H1 (cell line): ENCODE measurements around the gene ADM2. TPM values are rescaled to one million over a fixed set of nuclear protein-coding genes. Genes with fewer than 3 reads are reported as not detected.

ENCODE experiments used
- CTCF ChIA-PET: fragments of 300-600 bp; sonication (Branson Sonifier 250); formaldehyde crosslinking; loops from one replicate; lab custom pipeline; 2021; ENCODE audit not compliant: partially characterized antibody; lab: Charles Lee
- POLR2A ChIA-PET: fragments of 300-600 bp; sonication (Branson Sonifier 250); formaldehyde crosslinking; loops from one replicate; lab custom pipeline; 2021; ENCODE audit warnings: inconsistent platforms; ENCODE audit not compliant: partially characterized antibody; lab: Charles Lee
- DNase-seq, 2 experiments: peaks; one replicate each; pipeline versions ENCODE4 v3.0.0 to v3.0.0-alpha.2; 2010 to 2022; ENCODE audit warnings: low spot score in 2 of 2, low read depth in 1 of 2, mixed read lengths in 1 of 2
- FAIRE-seq: peaks from 2 replicates; lab custom pipeline; 2011; peaks lifted over from hg19 to GRCh38; lab: Jason Lieb, UNC
- H2AFZ ChIP-seq: 2 replicates; pipeline ENCODE4 v1.8.1; 2012; ENCODE audit warnings: low read length, inconsistent platforms
- H2AK5ac ChIP-seq: 2 replicates; pipeline ENCODE4 v1.6.1; 2013; ENCODE audit warnings: low read depth, low read length
- H2BK120ac ChIP-seq: replicated peaks from 2 replicates; pipeline ENCODE3; 2013; ENCODE audit warnings: low read depth, low read length, inconsistent platforms
- H2BK12ac ChIP-seq: 2 replicates; pipeline ENCODE4 v1.6.1; 2013; ENCODE audit warnings: low read depth, low read length
- H2BK15ac ChIP-seq: 2 replicates; pipeline ENCODE4 v1.6.1; 2013; ENCODE audit warnings: low read length
- H2BK20ac ChIP-seq: 2 replicates; pipeline ENCODE4 v1.6.1; 2013; ENCODE audit warnings: low read length
- H2BK5ac ChIP-seq: 2 replicates; pipeline ENCODE4 v1.6.1; 2013; ENCODE audit warnings: low read depth, low read length
- H3K14ac ChIP-seq: 2 replicates; pipeline ENCODE4 v1.6.1; 2013; ENCODE audit warnings: inconsistent platforms; ENCODE audit not compliant: insufficient read length
- H3K18ac ChIP-seq: 2 replicates; pipeline ENCODE4 v1.6.1; 2013; ENCODE audit warnings: low read length; ENCODE audit errors: extremely low read depth
- H3K23ac ChIP-seq: 2 replicates; pipeline ENCODE4 v1.6.1; 2013; ENCODE audit warnings: inconsistent platforms; ENCODE audit not compliant: insufficient read length
- H3K23me2 ChIP-seq: 2 replicates; pipeline ENCODE4 v1.6.1; 2013; ENCODE audit warnings: low read depth, low read length
- H3K27ac ChIP-seq: 2 replicates; pipeline ENCODE4 v1.6.1; 2011; ENCODE audit warnings: low read depth, low read length, inconsistent platforms
- H3K27me3 ChIP-seq, 4 experiments: replicated peaks in 1 of 4; 1 replicate in 1 of 4; 2 replicates in 3 of 4; pipeline versions ENCODE4 v1.6.1 to v1.8.1; 2011 to 2013; ENCODE audit warnings: low read length in 3 of 4, mild to moderate bottlenecking in 3 of 4, inconsistent platforms in 2 of 4, mixed read lengths in 2 of 4, moderate library complexity in 1 of 4; ENCODE audit not compliant: control insufficient read depth in 3 of 4, insufficient read depth in 3 of 4; ENCODE audit errors: extremely low read depth in 1 of 4
- H3K36me3 ChIP-seq, 4 experiments: 2 replicates each; pipeline versions ENCODE4 v1.6.1 to v1.8.1; 2011 to 2013; ENCODE audit warnings: mild to moderate bottlenecking in 4 of 4, low read length in 3 of 4, moderate library complexity in 2 of 4, control low read depth in 1 of 4, inconsistent platforms in 1 of 4; ENCODE audit not compliant: insufficient read depth in 4 of 4, control insufficient read depth in 2 of 4
- H3K4ac ChIP-seq: replicated peaks from 2 replicates; pipeline ENCODE3; 2013; ENCODE audit warnings: low read length, low read depth, mixed read lengths, inconsistent platforms; ENCODE audit not compliant: insufficient read length
- H3K4me1 ChIP-seq, 4 experiments: replicated peaks in 1 of 4; 1 replicate in 1 of 4; 2 replicates in 3 of 4; pipeline versions ENCODE4 v1.6.1 to v1.8.1; 2011 to 2013; ENCODE audit warnings: low read length in 3 of 4, inconsistent platforms in 2 of 4, mixed read lengths in 1 of 4; ENCODE audit not compliant: insufficient read depth in 4 of 4, control insufficient read depth in 3 of 4
- H3K4me2 ChIP-seq, 2 experiments: 2 replicates each; pipeline versions ENCODE4 v1.6.1 to v1.8.1; 2011 to 2013; ENCODE audit warnings: low read depth in 2 of 2, low read length in 2 of 2, control low read depth in 1 of 2, inconsistent platforms in 1 of 2, mild to moderate bottlenecking in 1 of 2; ENCODE audit not compliant: insufficient read depth in 1 of 2
- H3K4me3 ChIP-seq, 4 experiments: fragments of 200-600, 300-600 bp in 1 of 4; sonication (generic), shearing (Covaris generic), sonication (Bioruptor Twin) in 1 of 4; 2 replicates each; pipeline versions ENCODE4 v1.5.1 to v1.8.1; 2011 to 2016; ENCODE audit warnings: low read length in 4 of 4, low read depth in 3 of 4, control low read depth in 2 of 4, inconsistent platforms in 2 of 4, mild to moderate bottlenecking in 2 of 4, mixed read lengths in 1 of 4, moderate library complexity in 1 of 4; ENCODE audit not compliant: insufficient read depth in 2 of 4; ENCODE audit errors: extremely low read depth in 1 of 4
- H3K56ac ChIP-seq: replicated peaks from 2 replicates; pipeline ENCODE3; 2013; ENCODE audit warnings: low read depth, mild to moderate bottlenecking, mixed read lengths, low read length, inconsistent platforms; ENCODE audit not compliant: insufficient read length
- H3K79me1 ChIP-seq: 2 replicates; pipeline ENCODE4 v1.6.1; 2013; ENCODE audit warnings: low read depth, low read length, control low read depth
- H3K79me2 ChIP-seq, 2 experiments: 2 replicates each; pipeline versions ENCODE4 v1.6.1 to v1.8.1; 2012 to 2013; ENCODE audit warnings: low read length in 2 of 2, mild to moderate bottlenecking in 2 of 2, inconsistent platforms in 1 of 2; ENCODE audit not compliant: insufficient read depth in 2 of 2, control insufficient read depth in 1 of 2
- H3K9ac ChIP-seq, 4 experiments: replicated peaks in 1 of 4; 1 replicate in 1 of 4; 2 replicates in 3 of 4; pipeline versions ENCODE4 v1.6.1 to v1.8.1; 2011 to 2013; ENCODE audit warnings: low read depth in 3 of 4, low read length in 3 of 4, control low read depth in 2 of 4, mild to moderate bottlenecking in 2 of 4, moderate library complexity in 2 of 4, inconsistent platforms in 1 of 4; ENCODE audit errors: extremely low read depth in 1 of 4
- H3K9me3 ChIP-seq, 2 experiments: 2 replicates each; pipeline versions ENCODE4 v1.6.1 to v1.8.1; 2012 to 2013; ENCODE audit warnings: mild to moderate bottlenecking in 2 of 2, moderate library complexity in 2 of 2, control low read depth in 1 of 2, inconsistent platforms in 1 of 2, low read depth in 1 of 2, low read length in 1 of 2, mixed read lengths in 1 of 2; ENCODE audit not compliant: insufficient read depth in 2 of 2
- H4K20me1 ChIP-seq, 2 experiments: replicated peaks in 1 of 2; 2 replicates each; pipeline versions ENCODE3 to v1.8.1; 2011 to 2013; ENCODE audit warnings: inconsistent platforms in 2 of 2, low read length in 2 of 2, mild to moderate bottlenecking in 1 of 2; ENCODE audit not compliant: insufficient read depth in 2 of 2, control insufficient read depth in 1 of 2
- H4K5ac ChIP-seq: 2 replicates; pipeline ENCODE4 v1.6.1; 2013; ENCODE audit warnings: low read length, low read depth, mixed read lengths, inconsistent platforms; ENCODE audit not compliant: insufficient read length
- H4K8ac ChIP-seq: 2 replicates; pipeline ENCODE4 v1.8.0; 2013; ENCODE audit warnings: mild to moderate bottlenecking, moderate library complexity, low read length, inconsistent platforms; ENCODE audit not compliant: insufficient read depth; ENCODE audit errors: extremely low read depth
- H4K91ac ChIP-seq: replicated peaks from 2 replicates; pipeline ENCODE3; 2013; ENCODE audit warnings: low read length, mixed read lengths, inconsistent platforms; ENCODE audit not compliant: insufficient read length
- ASH2L ChIP-seq: fragments of 200-600, 300-600 bp; sonication (generic); IDR thresholded peaks from one replicate; pipeline ENCODE4 v1.7.1; 2017; ENCODE audit warnings: low read length
- BCL11A ChIP-seq, 2 experiments: IDR thresholded peaks; one replicate each; pipeline ENCODE4 v1.6.1; 2011; ENCODE audit warnings: low read depth in 2 of 2, low read length in 2 of 2, mild to moderate bottlenecking in 2 of 2
- BRCA1 ChIP-seq: IDR thresholded peaks from 2 replicates; pipeline ENCODE4 v1.6.1; 2012; ENCODE audit warnings: low read depth, low read length, improper control_type of control experiment
- CREB1 ChIP-seq: IDR thresholded peaks from 2 replicates; pipeline ENCODE4 v1.6.1; 2012; ENCODE audit warnings: inconsistent platforms
- EZH2 ChIP-seq: fragments of 200-600 bp; sonication (generic); IDR thresholded peaks from 2 replicates; pipeline ENCODE4 v1.7.1; 2012; ENCODE audit warnings: low read depth, mild to moderate bottlenecking, moderate library complexity, low read length, inconsistent platforms; ENCODE audit not compliant: severe bottlenecking
- GABPA ChIP-seq: IDR thresholded peaks from 2 replicates; pipeline ENCODE4 v1.6.1; 2011; ENCODE audit warnings: mild to moderate bottlenecking, low read length, moderate library complexity, borderline replicate concordance; ENCODE audit not compliant: insufficient read depth
- GTF2F1 ChIP-seq: IDR thresholded peaks from 2 replicates; pipeline ENCODE4 v1.6.1; 2012; ENCODE audit warnings: low read depth, low read length, improper control_type of control experiment, borderline replicate concordance
- POLR2A ChIP-seq, 2 experiments: IDR thresholded peaks; 1 replicate in 1 of 2; 2 replicates in 1 of 2; pipeline ENCODE4 v1.6.1; 2011; ENCODE audit warnings: low read depth in 2 of 2, low read length in 2 of 2, mild to moderate bottlenecking in 2 of 2; ENCODE audit errors: control extremely low read depth in 1 of 2
- POLR2AphosphoS5 ChIP-seq: IDR thresholded peaks from 2 replicates; pipeline ENCODE4 v1.6.1; 2011; ENCODE audit warnings: low read depth, low read length
- RNF2 ChIP-seq: fragments of 200-900, 300-1000 bp; sonication (generic); IDR thresholded peaks from 2 replicates; pipeline ENCODE4 v1.7.1; 2016; ENCODE audit warnings: borderline replicate concordance, low read depth, mild to moderate bottlenecking, antibody characterized with exemption, low read length; ENCODE audit not compliant: poor library complexity, severe bottlenecking; ENCODE audit errors: missing control alignments
- SP2 ChIP-seq: IDR thresholded peaks from 2 replicates; pipeline ENCODE4 v1.6.1; 2012; ENCODE audit warnings: mild to moderate bottlenecking, low read length, inconsistent platforms
- TAF1 ChIP-seq: IDR thresholded peaks from 2 replicates; pipeline ENCODE4 v1.6.1; 2011; ENCODE audit warnings: mild to moderate bottlenecking, low read depth, low read length
- TAF7 ChIP-seq: optimal IDR thresholded peaks from 2 replicates; pipeline ENCODE3; 2011; ENCODE audit warnings: low read depth, mild to moderate bottlenecking, inconsistent platforms, low read length, moderate library complexity, borderline replicate concordance
- TBP ChIP-seq: IDR thresholded peaks from 2 replicates; pipeline ENCODE4 v1.6.1; 2011; ENCODE audit warnings: low read depth, low read length, improper control_type of control experiment
- WGBS, 2 experiments: shearing (Covaris generic) in 1 of 2; methylation state at CpG; one replicate each; pipeline versions ENCODE4 v1.1.6 to v1.1.7; 2013 to 2015; ENCODE audit warnings: low lambda C conversion rate in 2 of 2, mixed read lengths in 2 of 2, inconsistent platforms in 1 of 2, low coverage in 1 of 2, missing lambda C conversion rate in 1 of 2; ENCODE audit not compliant: insufficient replicate concordance in 2 of 2, insufficient coverage in 1 of 2, insufficient read length in 1 of 2; ENCODE audit errors: extremely low coverage in 1 of 2, missing lambda C conversion rate in 1 of 2; 5-methylcytosine and 5-hydroxymethylcytosine counted together
- polyA plus RNA-seq, 7 experiments: library from polyadenylated mRNA; depleted of rRNA in 3 of 7; stranded (reverse) in 5 of 7; unstranded in 2 of 7; fragments of >200 nt in 5 of 7; fragments of 200-250 nt in 2 of 7; gene quantifications; 1 replicate in 5 of 7; 2 replicates in 1 of 7; 4 replicates in 1 of 7; pipeline versions ENCODE4 v1.2.1 to v1.2.3, GENCODE V29; 2011 to 2013; ENCODE audit warnings: missing spikeins in 2 of 7, mixed read lengths in 2 of 7
- total RNA-seq: library from RNA; stranded (reverse); fragmentation: NEBNext Ultra II Directional; extraction: Animal tissue kit (Norgen Biotek cat#: 25700); gene quantifications from 2 replicates; pipeline ENCODE4 v1.2.1, GENCODE V29; 2021

Gene ADM2
- total and polyA plus RNA-seq, 2 of the 8 experiments (the other 6 are each of a cell fraction or from before 2014, with no cell fraction given): 3.3 to 7.5 TPM

DNA sequence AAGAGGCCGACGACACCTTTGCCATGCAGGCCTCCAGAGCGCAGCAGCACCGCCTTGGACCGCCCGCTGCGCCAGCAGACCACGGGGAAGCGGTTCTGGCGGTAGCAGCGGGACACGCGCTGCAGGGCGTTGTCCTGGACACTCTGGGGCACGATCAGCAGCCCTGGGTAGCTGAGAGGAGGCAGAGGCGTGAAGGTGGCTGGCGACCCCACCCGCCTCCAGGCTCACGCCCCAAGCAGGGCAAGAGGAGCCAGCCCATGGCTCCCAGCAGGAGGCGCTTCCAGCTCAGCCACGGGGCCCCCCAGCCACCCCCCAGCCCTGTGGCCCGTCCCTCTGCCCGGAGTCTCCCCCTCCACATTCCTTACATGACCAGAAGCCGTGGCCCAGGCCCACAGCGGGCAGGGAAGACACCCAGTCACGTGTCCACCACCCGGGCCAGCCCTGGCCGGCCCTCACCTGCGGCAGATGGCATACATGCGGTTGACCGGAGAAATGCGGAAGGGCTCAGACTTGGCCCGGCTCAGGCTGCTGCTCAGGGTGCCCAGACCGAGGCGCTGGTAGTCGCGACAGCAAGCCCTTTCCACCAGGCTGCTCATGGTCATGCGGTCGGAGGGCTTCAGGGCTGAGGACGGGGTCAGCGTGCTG, 21.7 kb upstream of the ADM2 start:
- no peak overlapping the region for H3K9ac ChIP-seq
- no peak overlapping the region for H2BK120ac ChIP-seq
- H3K4me2 ChIP-seq: no peak overlapping the region
- no peaks in the 10 kb centered on the region for H3K9me3 ChIP-seq
- no peaks in the 10 kb centered on the region for H3K4me1 ChIP-seq
- H3K4ac ChIP-seq: no peak overlapping the region
- no peaks in the 10 kb centered on the region; a peak in 1 of 7 replicates for H3K27me3 ChIP-seq
- H3K79me2 ChIP-seq: no peaks in the 10 kb centered on the region
- H4K5ac ChIP-seq: no peak overlapping the region
- no peak overlapping the region for H2BK15ac ChIP-seq
- no peak overlapping the region for H3K14ac ChIP-seq
- no peak overlapping the region for H4K91ac ChIP-seq
- H2AK5ac ChIP-seq: no peak overlapping the region
- no peak overlapping the region for H3K23ac ChIP-seq
- ChIA-PET CTCF (interaction anchor here (0.9 to 6.0 kb wide), 3 partner anchors 10 to 38 kb away, joined by 3 to 60 read pairs (median 6); no protein-coding TSS in a partner anchor), POLR2A (interaction anchor here (0.9 to 1.7 kb wide), 3 partner anchors 18 to 22 kb away, joined by 3 to 5 read pairs (median 3); partner anchors contain the start of gene ADM2)
- WGBS, 2 experiments: 96% methylated on average over 29 of the region's 41 CpGs; no CpG with 5 or more reads in 1 of the 2 experiments
- DNase-seq (no peak), FAIRE-seq (no peak)
- no peak overlapping the region for H2BK5ac ChIP-seq
- H3K79me1 ChIP-seq: no peaks in the 10 kb centered on the region
- H3K23me2 ChIP-seq: no peaks in the 10 kb centered on the region
- no peak overlapping the region for H3K56ac ChIP-seq
- H3K36me3 ChIP-seq: peaks cover 16 to 78% (median 43%) of the 10 kb centered on the region in 4 experiments
- H4K8ac ChIP-seq: no peak overlapping the region
- peaks cover 18 to 19% of the 10 kb centered on the region in 2 experiments for H4K20me1 ChIP-seq
- no peak overlapping the region for H3K27ac ChIP-seq
- H3K18ac ChIP-seq: no peak overlapping the region
- no peak overlapping the region for H2BK20ac ChIP-seq
- no peak overlapping the region for H2BK12ac ChIP-seq
- no peak overlapping the region for H2AFZ ChIP-seq
- H3K4me3 ChIP-seq: no peak overlapping the region
- no peak for TF ChIP-seq RNF2
- TF ChIP-seq POLR2AphosphoS5: no peak
- no peak for TF ChIP-seq BCL11A (IDR thresholded peaks at IDR 0.05; ENCODE audit: low read depth in 2 of 2, low read length in 2 of 2)
- no peak for TF ChIP-seq TAF7
- no peak for TF ChIP-seq ASH2L
- TF ChIP-seq BRCA1: no peak
- no peak for TF ChIP-seq EZH2
- no peak for TF ChIP-seq CREB1
- TF ChIP-seq GABPA: no peak
- TF ChIP-seq TAF1: no peak
- no peak for TF ChIP-seq SP2
- TF ChIP-seq GTF2F1: no peak
- no peak for TF ChIP-seq TBP
- TF ChIP-seq POLR2A (IDR thresholded peaks at IDR 0.05; ENCODE audit: control extremely low read depth in 1 of 2, low read depth in 2 of 2, low read length in 2 of 2): no peak
